Epithelial cell of proximal tubule (primary cell): Measurements from ENCODE around the gene KRTAP9-9. TPM values are rescaled to one million over a fixed set of nuclear protein-coding genes. Genes with fewer than 3 reads are reported as not detected.

Source experiments
- DNase-seq: peaks from one replicate; pipeline ENCODE4 v3.0.0-alpha.2; 2011; ENCODE audit warnings: low read depth
- H3K4me3 ChIP-seq: 2 replicates; pipeline ENCODE4 v1.5.1; 2011; ENCODE audit warnings: low read depth, mild to moderate bottlenecking, low read length
- total RNA-seq: library from RNA; depleted of rRNA; stranded (reverse); fragments of >200 nt; gene quantifications from 2 replicates; pipeline ENCODE4 v1.2.3, GENCODE V29; 2015
- TF ChIP-seq, protein P1 (sequence below): conservative IDR thresholded peaks from 2 replicates; pipeline ENCODE4 v1.5.1; 2012; ENCODE audit warnings: low read depth, mild to moderate bottlenecking, low read length

Gene KRTAP9-9
- total RNA-seq, 1 donor from 2014 or later = not detected

DNA sequence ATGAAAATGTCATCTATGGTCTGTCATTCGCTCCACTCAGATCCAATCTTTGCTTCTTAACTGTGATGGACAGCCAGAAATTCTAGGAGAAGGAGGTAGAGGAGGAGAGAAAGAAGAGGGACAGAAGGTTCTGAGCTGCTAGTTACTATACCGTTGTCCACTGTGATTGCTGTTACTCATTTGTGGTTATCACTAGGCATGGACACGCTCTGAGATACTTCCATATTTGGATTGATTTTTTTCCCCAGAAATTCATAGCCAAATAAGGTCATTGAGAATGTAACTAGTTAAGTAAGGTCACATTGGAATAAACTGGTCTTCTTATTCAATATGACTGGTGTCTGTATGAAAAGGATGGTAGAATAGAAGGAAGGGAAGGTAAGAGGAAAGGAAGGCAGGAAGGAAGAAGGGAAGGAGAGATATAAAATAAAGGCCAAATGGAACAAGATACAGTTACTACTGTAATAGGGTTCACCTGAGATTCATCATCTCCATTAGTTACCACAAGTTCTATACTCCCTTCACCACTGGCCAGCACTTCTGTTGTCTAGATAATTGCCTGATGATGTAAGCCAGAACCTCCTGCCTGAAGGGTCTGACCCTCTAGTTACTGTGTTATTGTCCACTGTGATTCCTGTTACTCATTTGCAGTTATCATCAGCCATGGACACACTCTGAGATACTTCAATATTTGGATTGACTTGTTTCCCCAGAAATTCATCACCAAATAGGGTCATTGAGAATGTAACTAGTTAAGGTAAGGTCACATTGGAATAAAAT lies 23.2 kb downstream of the KRTAP9-9 start:
- TF ChIP-seq, protein P1, sequence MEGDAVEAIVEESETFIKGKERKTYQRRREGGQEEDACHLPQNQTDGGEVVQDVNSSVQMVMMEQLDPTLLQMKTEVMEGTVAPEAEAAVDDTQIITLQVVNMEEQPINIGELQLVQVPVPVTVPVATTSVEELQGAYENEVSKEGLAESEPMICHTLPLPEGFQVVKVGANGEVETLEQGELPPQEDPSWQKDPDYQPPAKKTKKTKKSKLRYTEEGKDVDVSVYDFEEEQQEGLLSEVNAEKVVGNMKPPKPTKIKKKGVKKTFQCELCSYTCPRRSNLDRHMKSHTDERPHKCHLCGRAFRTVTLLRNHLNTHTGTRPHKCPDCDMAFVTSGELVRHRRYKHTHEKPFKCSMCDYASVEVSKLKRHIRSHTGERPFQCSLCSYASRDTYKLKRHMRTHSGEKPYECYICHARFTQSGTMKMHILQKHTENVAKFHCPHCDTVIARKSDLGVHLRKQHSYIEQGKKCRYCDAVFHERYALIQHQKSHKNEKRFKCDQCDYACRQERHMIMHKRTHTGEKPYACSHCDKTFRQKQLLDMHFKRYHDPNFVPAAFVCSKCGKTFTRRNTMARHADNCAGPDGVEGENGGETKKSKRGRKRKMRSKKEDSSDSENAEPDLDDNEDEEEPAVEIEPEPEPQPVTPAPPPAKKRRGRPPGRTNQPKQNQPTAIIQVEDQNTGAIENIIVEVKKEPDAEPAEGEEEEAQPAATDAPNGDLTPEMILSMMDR = no peak
- no peak for DNase-seq
- no peak overlapping the region for H3K4me3 ChIP-seq

DNA sequence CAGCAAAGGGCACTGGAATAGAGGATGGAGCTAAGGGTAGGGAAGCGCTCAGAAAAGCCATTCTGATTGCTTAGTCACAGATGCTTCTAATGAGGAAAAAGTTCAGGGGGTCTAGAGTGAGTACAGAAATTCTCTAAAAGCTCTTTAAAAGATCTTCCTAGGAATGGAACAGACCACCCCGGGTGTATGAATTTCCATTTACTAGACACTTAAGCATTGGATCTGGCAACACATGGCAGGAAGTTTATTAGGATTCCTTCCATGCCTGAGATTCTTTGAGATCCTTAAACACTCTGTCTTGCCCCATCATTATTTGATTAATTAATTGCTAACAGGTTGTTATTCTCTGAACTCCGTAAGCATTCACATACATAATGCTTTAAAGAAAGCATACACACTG lies 28.9 kb downstream of the KRTAP9-9 start:
- DNase-seq = no peak
- no peak overlapping the region for H3K4me3 ChIP-seq
- TF ChIP-seq, protein P1 = no peak

DNA sequence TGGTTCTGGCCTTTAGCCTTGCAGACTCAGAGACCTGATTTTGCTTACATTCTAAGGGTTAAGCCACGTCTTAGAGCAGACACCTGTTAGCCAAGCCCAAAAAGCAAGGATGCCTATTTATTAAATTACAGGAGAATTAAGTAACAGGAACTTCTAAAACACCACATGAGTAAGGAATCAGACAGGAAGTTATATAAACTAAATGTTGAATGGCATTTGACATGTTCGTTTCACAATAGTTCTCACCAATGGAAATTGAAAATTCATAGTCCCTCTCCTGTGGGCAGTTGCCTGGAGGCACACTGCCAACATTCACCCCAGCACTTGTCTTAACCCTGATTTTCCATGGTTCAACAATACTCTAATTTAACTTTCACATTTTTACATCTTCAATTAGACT lies 29.4 kb downstream of the KRTAP9-9 start:
- TF ChIP-seq, protein P1 = no peak
- H3K4me3 ChIP-seq = no peak overlapping the region
- no peak for DNase-seq

DNA sequence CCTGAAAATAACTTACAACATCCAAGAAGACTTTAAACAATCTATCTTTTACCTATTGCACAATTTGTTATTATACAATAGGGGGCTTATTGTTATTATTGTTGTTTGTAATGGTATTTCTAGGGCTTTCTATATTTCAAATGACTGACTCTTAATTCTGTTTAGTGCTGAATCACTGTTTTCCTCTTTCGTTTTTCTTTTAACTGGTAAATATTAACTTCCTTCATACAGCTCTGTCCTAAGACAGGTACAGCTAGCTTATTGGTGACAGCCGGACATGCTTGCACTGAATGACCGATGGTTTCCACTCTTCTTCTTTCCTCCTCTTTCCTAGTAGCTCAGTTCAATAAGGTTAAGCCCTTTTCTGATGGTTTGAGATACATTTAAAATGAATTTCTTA lies 31.9 kb downstream of the KRTAP9-9 start:
- DNase-seq = no peak
- TF ChIP-seq, protein P1 = no peak
- H3K4me3 ChIP-seq = no peak overlapping the region

DNA sequence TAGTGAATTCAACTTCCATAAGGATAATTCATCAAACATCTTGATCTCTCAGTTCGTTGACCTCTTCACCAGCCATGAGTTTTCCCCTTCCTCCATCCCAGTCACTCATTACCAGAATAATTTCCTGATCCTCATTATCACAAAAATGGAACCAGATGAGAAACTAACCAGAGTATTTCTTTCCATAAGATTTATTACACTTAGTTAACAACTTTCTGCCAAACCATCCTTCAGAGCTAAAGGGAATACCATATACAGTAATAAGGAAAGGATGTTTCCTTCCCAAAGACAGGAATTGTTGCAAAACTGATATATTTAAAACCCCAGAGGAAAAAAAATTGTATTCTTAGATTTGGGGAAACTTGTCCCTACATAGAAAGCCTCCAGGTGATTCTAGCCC lies 38.8 kb downstream of the KRTAP9-9 start:
- no peak for DNase-seq
- TF ChIP-seq, protein P1 = no peak
- H3K4me3 ChIP-seq = no peak overlapping the region

DNA sequence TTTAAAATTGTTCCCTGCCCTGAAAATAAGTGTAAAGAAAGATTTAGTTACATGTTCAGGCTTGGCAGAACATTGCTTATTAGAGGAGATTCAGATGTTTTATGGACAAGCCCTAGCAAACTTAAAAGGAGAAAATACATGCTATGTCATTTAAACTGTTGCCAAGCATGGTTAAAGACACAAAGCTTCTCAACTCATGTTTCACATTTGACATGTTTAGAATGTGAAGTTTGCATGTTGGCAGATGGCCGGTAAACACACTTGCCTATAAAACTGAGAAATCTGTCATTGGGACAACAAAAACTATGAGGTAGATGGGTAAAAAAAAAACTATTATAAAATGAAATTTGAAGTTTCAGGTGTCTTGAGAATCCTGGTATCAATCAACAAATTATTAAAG lies 41.7 kb downstream of the KRTAP9-9 start:
- TF ChIP-seq, protein P1 = no peak
- H3K4me3 ChIP-seq = no peak overlapping the region

DNA sequence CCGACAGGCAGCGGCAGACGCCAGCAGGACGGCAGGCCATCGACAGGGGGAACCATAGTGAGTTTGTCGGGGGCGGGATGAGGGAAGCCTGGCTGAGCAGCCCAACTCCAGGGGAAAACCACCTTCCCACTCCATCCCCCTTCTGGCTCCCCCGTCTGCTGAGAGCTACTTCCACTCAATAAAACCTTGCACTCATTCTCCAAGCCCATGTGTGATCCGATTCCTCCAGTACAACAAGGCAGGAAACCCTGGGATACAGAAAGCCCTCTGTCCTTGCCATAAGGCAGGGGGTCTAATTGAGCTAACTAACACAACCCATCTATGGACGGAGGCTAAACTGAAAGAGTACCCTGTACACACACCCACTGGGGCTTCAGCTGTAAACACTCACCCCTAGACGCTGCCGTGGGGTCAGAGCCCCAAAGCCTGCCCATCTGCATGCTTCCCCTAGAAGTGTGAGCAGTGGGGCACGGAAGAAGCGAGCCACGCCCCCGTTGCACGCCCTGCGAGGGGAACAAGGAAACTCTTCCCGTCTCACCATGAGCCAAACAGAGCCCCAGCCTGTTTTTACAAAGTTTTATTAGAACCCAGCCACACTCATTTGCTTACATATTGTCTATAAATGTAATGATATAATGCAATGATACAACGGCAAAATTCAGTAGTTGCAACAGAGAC lies 43.4 kb downstream of the KRTAP9-9 start:
- H3K4me3 ChIP-seq = no peak overlapping the region
- TF ChIP-seq, protein P1 = no peak
- DNase-seq = no peak

More for the DNA sequence above, 41.7 kb downstream of the KRTAP9-9 start:
- no peak for DNase-seq
